ENCODE measurements around the gene EREG. TPM values are rescaled to one million over a fixed set of nuclear protein-coding genes. Genes with fewer than 3 reads are reported as not detected.

Gene EREG
- polyA plus RNA-seq, 1 of the 3 experiments (the other 2 are of a cell fraction): not detected

GRCh38 chr4:74391346-74391745 is 26.4 kb downstream of the EREG start (continued):
- TF ChIP-seq USF1 (IDR thresholded peaks at IDR 0.05; ENCODE audit: borderline replicate concordance, low read depth) (no peak), GABPA (IDR thresholded peaks at IDR 0.05; ENCODE audit: low read depth) (no peak)

- no peaks in the 10 kb centered on the region for H3K9me2 ChIP-seq
- ChIA-PET CTCF (no interaction called here), POLR2A (no interaction called here)
- peaks cover 4% of the 10 kb centered on the region; the same call in 1 of the 2 replicates for H3K27me3 ChIP-seq (ENCODE audit: insufficient read depth)
- H3K4me3 ChIP-seq (ENCODE audit: low read depth in 2 of 2, low read length in 1 of 2): no peak overlapping the region
- no peak overlapping the region for H3K4me2 ChIP-seq
- no peak overlapping the region for H3K27ac ChIP-seq (ENCODE audit: low read depth in 2 of 2, low read length in 1 of 2)
- no peaks in the 10 kb centered on the region for H3K79me2 ChIP-seq (ENCODE audit: insufficient read depth)
- H2AFZ ChIP-seq (ENCODE audit: low read depth): no peak overlapping the region
- H3K36me3 ChIP-seq (replicated peaks in 1 of 2; ENCODE audit: control insufficient read depth in 1 of 2, insufficient read depth in 2 of 2, low read length in 1 of 2): no peaks in the 10 kb centered on the region
- TF ChIP-seq RAD21 (IDR thresholded peaks at IDR 0.05; ENCODE audit: low read length) (no peak), MAX (IDR thresholded peaks at IDR 0.05; ENCODE audit: low read depth) (no peak), GATA2 (CRISPR knock-in tag; IDR thresholded peaks at IDR 0.05) (no peak), MEF2A (IDR thresholded peaks at IDR 0.05; ENCODE audit: borderline replicate concordance, low read depth) (no peak), TEAD4 (IDR thresholded peaks at IDR 0.05; ENCODE audit: borderline replicate concordance, insufficient read depth) (no peak), NFIC (IDR thresholded peaks at IDR 0.05; ENCODE audit: borderline replicate concordance) (no peak), SMC3 (IDR thresholded peaks at IDR 0.05; ENCODE audit: low read depth, low read length) (no peak), MXI1 (IDR thresholded peaks at IDR 0.05; ENCODE audit: low read depth, low read length) (no peak)
- 5% methylated on average over 2 of the region's 2 CpGs for WGBS (ENCODE audit: low lambda C conversion rate)
- H3K9me3 ChIP-seq: no peaks in the 10 kb centered on the region
- peaks cover 8% of the 10 kb centered on the region for H3F3A ChIP-seq (replicated peaks; ENCODE audit: insufficient read depth)
- no peak overlapping the region for H3K9ac ChIP-seq
- no peaks in the 10 kb centered on the region for H4K20me1 ChIP-seq (ENCODE audit: insufficient read depth)
- H3K4me1 ChIP-seq (ENCODE audit: control insufficient read depth in 1 of 2, insufficient read depth in 2 of 2, low read depth in 1 of 2, low read length in 1 of 2): no peaks in the 10 kb centered on the region
- no peak for DNase-seq
These were observed 27.0 kb downstream of the EREG start for GRCh38 chr4:74391890-74392475.

GRCh38 chr4:74394476-74395136 is 29.7 kb downstream of the EREG start:
- Histone ChIP-seq H3K79me2 (ENCODE audit: insufficient read depth) (no peaks in the 10 kb centered on the region), H3K9me3 (no peaks in the 10 kb centered on the region), H3K4me3 (ENCODE audit: low read depth in 2 of 2, low read length in 1 of 2) (no peak overlapping the region), H3K27ac (ENCODE audit: low read depth in 2 of 2, low read length in 1 of 2) (no peak overlapping the region), H3K9ac (no peak overlapping the region), H3K4me2 (no peak overlapping the region), H3K4me1 (ENCODE audit: control insufficient read depth in 1 of 2, insufficient read depth in 2 of 2, low read depth in 1 of 2, low read length in 1 of 2) (no peaks in the 10 kb centered on the region; a peak in 1 of 4 replicates), H2AFZ (ENCODE audit: low read depth) (no peak overlapping the region), H3K36me3 (replicated peaks in 1 of 2; ENCODE audit: control insufficient read depth in 1 of 2, insufficient read depth in 2 of 2, low read length in 1 of 2) (no peaks in the 10 kb centered on the region), H3K9me2 (no peaks in the 10 kb centered on the region), H3K27me3 (ENCODE audit: insufficient read depth) (peaks cover 8% of the 10 kb centered on the region), H4K20me1 (ENCODE audit: insufficient read depth) (no peaks in the 10 kb centered on the region), H3F3A (replicated peaks; ENCODE audit: insufficient read depth) (peaks cover 8% of the 10 kb centered on the region)
- TF ChIP-seq GATA2 (CRISPR knock-in tag; IDR thresholded peaks at IDR 0.05): no peak
- no peak for TF ChIP-seq TEAD4 (IDR thresholded peaks at IDR 0.05; ENCODE audit: borderline replicate concordance, insufficient read depth)
- TF ChIP-seq SMC3 (IDR thresholded peaks at IDR 0.05; ENCODE audit: low read depth, low read length): no peak
- no peak for TF ChIP-seq USF1 (IDR thresholded peaks at IDR 0.05; ENCODE audit: borderline replicate concordance, low read depth)
- TF ChIP-seq ELF1 (IDR thresholded peaks at IDR 0.05): no peak
- no peak for TF ChIP-seq EP300 (IDR thresholded peaks at IDR 0.05; ENCODE audit: borderline replicate concordance in 1 of 2, low read depth in 1 of 2, low read length in 1 of 2)
- no peak for TF ChIP-seq RFX5 (IDR thresholded peaks at IDR 0.05; ENCODE audit: low read length)
- no peak for TF ChIP-seq FOSL2 (IDR thresholded peaks at IDR 0.05; ENCODE audit: borderline replicate concordance, low read depth)
- no peak for TF ChIP-seq ZBTB33 (IDR thresholded peaks at IDR 0.05; ENCODE audit: borderline replicate concordance, low read depth)
- no peak for TF ChIP-seq YY1 (IDR thresholded peaks at IDR 0.05; ENCODE audit: low read depth)
- TF ChIP-seq JUND (IDR thresholded peaks at IDR 0.05): no peak
- TF ChIP-seq RAD21 (IDR thresholded peaks at IDR 0.05; ENCODE audit: low read length): no peak
- TF ChIP-seq USF2 (IDR thresholded peaks at IDR 0.05; ENCODE audit: borderline replicate concordance, low read depth, low read length): no peak
- no peak for TF ChIP-seq MXI1 (IDR thresholded peaks at IDR 0.05; ENCODE audit: low read depth, low read length)
- no peak for TF ChIP-seq PBX3 (IDR thresholded peaks at IDR 0.05)
- CTCF ChIA-PET: no interaction called here
- no peak for DNase-seq
- 24% methylated on average over 5 of the region's 5 CpGs for WGBS (ENCODE audit: low lambda C conversion rate)
- POLR2A ChIA-PET: no interaction called here
